Caco-2 (cell line): ENCODE data around the gene GLMP. TPM values are rescaled to one million over a fixed set of nuclear protein-coding genes. Genes with fewer than 3 reads are reported as not detected.
A peak's percentile ranks its signal among the peaks of the same experiment; 100 is the strongest.

ENCODE experiments used
- BruUV-seq: library from RNA; stranded (reverse); fragments of 400-500 nt; replicated peaks from 2 replicates; lab custom pipeline; 2021; lab: Mats Ljungman, UMichigan
- CTCF ChIA-PET: fragments of 300-600 bp; sonication (Branson Sonifier 250); formaldehyde crosslinking; loops from one replicate; lab custom pipeline; 2022; ENCODE audit warnings: antibody characterized with exemption; lab: Charles Lee
- POLR2A ChIA-PET: fragments of 300-600 bp; sonication (Branson Sonifier 250); formaldehyde crosslinking; loops from one replicate; lab custom pipeline; 2022; ENCODE audit warnings: antibody characterized with exemption; lab: Charles Lee
- DNase-seq, 2 experiments: peaks; one replicate each; pipeline versions ENCODE4 v3.0.0 to v3.0.0-alpha.2; 2020 to 2022
- H3K27me3 ChIP-seq: replicated peaks from 2 replicates; pipeline ENCODE4 v1.6.0; 2011; ENCODE audit warnings: low read length; ENCODE audit not compliant: control insufficient read depth, insufficient read depth
- H3K36me3 ChIP-seq: 2 replicates; pipeline ENCODE4 v1.5.1; 2011; ENCODE audit warnings: low read length; ENCODE audit not compliant: control insufficient read depth, insufficient read depth
- H3K4me1 ChIP-seq: fragments of 250-450 bp; sonication (Bioruptor Pico); 2 replicates; pipeline ENCODE4 v1.5.1; 2020; ENCODE audit warnings: mild to moderate bottlenecking
- H3K4me3 ChIP-seq: 2 replicates; pipeline ENCODE4 v1.5.1; 2011; ENCODE audit warnings: low read depth, mild to moderate bottlenecking, control low read depth, low read length
- H3K9me3 ChIP-seq: fragments of 250-450 bp; sonication (Bioruptor Pico); 2 replicates; pipeline ENCODE4 v1.5.1; 2020; ENCODE audit warnings: mild to moderate bottlenecking, moderate library complexity
- H3K27ac Mint-ChIP-seq: one replicate; pipeline ENCODE4 v1.8.0; 2022; ENCODE audit warnings: mixed read lengths; ENCODE audit not compliant: unreplicated experiment
- H3K27me3 Mint-ChIP-seq: one replicate; pipeline ENCODE4 v1.8.0; 2022; ENCODE audit warnings: mixed read lengths; ENCODE audit not compliant: insufficient read depth, unreplicated experiment
- H3K36me3 Mint-ChIP-seq: one replicate; pipeline ENCODE4 v1.8.0; 2022; ENCODE audit warnings: mild to moderate bottlenecking, mixed read lengths; ENCODE audit not compliant: insufficient read depth, unreplicated experiment
- H3K4me1 Mint-ChIP-seq: one replicate; pipeline ENCODE4 v1.8.0; 2022; ENCODE audit warnings: low read depth, mixed read lengths; ENCODE audit not compliant: unreplicated experiment
- H3K4me3 Mint-ChIP-seq: one replicate; pipeline ENCODE4 v1.8.0; 2022; ENCODE audit warnings: mild to moderate bottlenecking, moderate library complexity, mixed read lengths; ENCODE audit not compliant: unreplicated experiment
- H3K9me3 Mint-ChIP-seq: one replicate; pipeline ENCODE4 v1.8.0; 2022; ENCODE audit warnings: mixed read lengths; ENCODE audit not compliant: unreplicated experiment
- CTCF ChIP-seq, 2 experiments: fragments of 200-600 bp in 1 of 2; IDR thresholded peaks; 1 replicate in 1 of 2; 2 replicates in 1 of 2; pipeline versions ENCODE4 v1.5.1 to v1.8.0; 2011 to 2022; ENCODE audit warnings: antibody characterized with exemption in 1 of 2, control low read depth in 1 of 2, inconsistent platforms in 1 of 2, low read depth in 1 of 2, low read length in 1 of 2, mild to moderate bottlenecking in 1 of 2, moderate library complexity in 1 of 2; ENCODE audit not compliant: insufficient read depth in 1 of 2, severe bottlenecking in 1 of 2, unreplicated experiment in 1 of 2
- intact Hi-C: fragments of 100-400 bp; cut with micrococcal nuclease; formaldehyde crosslinking; loops from one replicate; pipeline ENCODE4 v1.10.0; 2022; ENCODE audit not compliant: unreplicated experiment
- total RNA-seq: library from RNA; stranded (reverse); gene quantifications from 2 replicates; pipeline ENCODE4 v1.2.3, GENCODE V29; 2022

Gene GLMP
- total RNA-seq, 1 experiment from 2014 or later: 63.9 TPM

- POLR2A ChIA-PET: no interaction called here
- intact Hi-C loops: no loop called here
- H3K9me3 Mint-ChIP-seq: no peaks in the 10 kb centered on the region
- H3K27ac Mint-ChIP-seq: no peak overlapping the region
- Histone ChIP-seq H3K36me3 (peaks cover 9% of the 10 kb centered on the region), H3K9me3 (no peaks in the 10 kb centered on the region), H3K27me3 (no peaks in the 10 kb centered on the region), H3K4me3 (no peak overlapping the region), H3K4me1 (no peaks in the 10 kb centered on the region)
- BruUV-seq: no TSS peak
- no peak for DNase-seq
- no peak overlapping the region for H3K4me3 Mint-ChIP-seq
- TF ChIP-seq CTCF (IDR thresholded peaks at IDR 0.05; ENCODE audit: insufficient read depth in 1 of 2, low read depth in 1 of 2, low read length in 1 of 2, severe bottlenecking in 1 of 2, unreplicated experiment in 1 of 2): no peak
- no peaks in the 10 kb centered on the region for H3K27me3 Mint-ChIP-seq
- H3K4me1 Mint-ChIP-seq: no peaks in the 10 kb centered on the region
- H3K36me3 Mint-ChIP-seq: peaks cover 96% of the 10 kb centered on the region
- CTCF ChIA-PET: no interaction called here
Observed at GRCh38 chr1:156268336-156268735, 27.1 kb downstream of the GLMP start.

- TSS peak; percentile 62 for BruUV-seq
Observed at GRCh38 chr1:156266051-156266450, 29.4 kb downstream of the GLMP start.

DNA sequence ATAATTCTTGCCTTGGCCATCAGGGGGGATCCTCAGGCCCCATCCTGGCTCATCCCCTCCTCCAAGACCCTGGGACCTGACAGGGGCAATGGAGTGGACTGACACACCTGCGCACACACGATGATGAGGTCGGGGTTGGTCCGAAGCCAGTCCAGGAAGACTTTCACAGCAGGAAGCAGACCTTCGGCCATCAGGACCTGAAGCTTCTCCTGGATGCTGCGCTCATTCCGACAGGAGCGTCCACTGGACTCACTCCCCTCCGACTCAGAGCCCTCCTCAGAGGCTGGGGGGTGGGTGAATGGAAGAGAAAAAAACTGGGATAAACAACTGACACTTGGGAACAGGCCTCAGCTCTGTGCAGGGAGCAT is 32.2 kb downstream of the GLMP start:
- BruUV-seq: no TSS peak
- Histone ChIP-seq H3K4me3 (no peak overlapping the region), H3K27me3 (no peaks in the 10 kb centered on the region), H3K4me1 (no peaks in the 10 kb centered on the region), H3K36me3 (peaks cover 17% of the 10 kb centered on the region), H3K9me3 (no peaks in the 10 kb centered on the region)
- ChIA-PET CTCF (no interaction called here), POLR2A (no interaction called here)
- Mint-ChIP-seq H3K36me3 (peaks cover 88% of the 10 kb centered on the region), H3K27ac (no peak overlapping the region), H3K9me3 (no peaks in the 10 kb centered on the region), H3K4me1 (no peaks in the 10 kb centered on the region), H3K27me3 (no peaks in the 10 kb centered on the region), H3K4me3 (no peak overlapping the region)
- intact Hi-C loops: no loop called here
- TF ChIP-seq CTCF (IDR thresholded peaks at IDR 0.05; ENCODE audit: insufficient read depth in 1 of 2, low read depth in 1 of 2, low read length in 1 of 2, severe bottlenecking in 1 of 2, unreplicated experiment in 1 of 2): no peak
- DNase-seq: no peak

More at GRCh38 chr1:156266051-156266450, 29.4 kb downstream of the GLMP start:
- no peak for TF ChIP-seq CTCF (IDR thresholded peaks at IDR 0.05; ENCODE audit: insufficient read depth in 1 of 2, low read depth in 1 of 2, low read length in 1 of 2, severe bottlenecking in 1 of 2, unreplicated experiment in 1 of 2)
- peaks cover 9% of the 10 kb centered on the region for H3K36me3 ChIP-seq
- POLR2A ChIA-PET: no interaction called here
- no peaks in the 10 kb centered on the region for H3K27me3 ChIP-seq
- H3K9me3 ChIP-seq: no peaks in the 10 kb centered on the region
- Mint-ChIP-seq H3K36me3 (peaks cover 88% of the 10 kb centered on the region), H3K4me1 (no peaks in the 10 kb centered on the region), H3K9me3 (no peaks in the 10 kb centered on the region), H3K4me3 (no peak overlapping the region), H3K27ac (no peak overlapping the region), H3K27me3 (no peaks in the 10 kb centered on the region)
- no peak for DNase-seq
- H3K4me3 ChIP-seq: no peak overlapping the region
- H3K4me1 ChIP-seq: no peaks in the 10 kb centered on the region
- intact Hi-C loops: no loop called here
- CTCF ChIA-PET: no interaction called here
